OCI-LY3 (cell line): Measurements from ENCODE around the gene MAIP1.

ENCODE experiments used
- EZH2phosphoT487 ChIP-seq: fragments of 200-600 bp; shearing (Covaris generic); IDR thresholded peaks from 2 replicates; pipeline ENCODE4 v1.6.1; 2018; ENCODE audit warnings: antibody characterized with exemption, mixed run types, low read depth
- TF ChIP-seq, protein P1 (sequence below): fragments of 200-600, 300-600 bp; sonication (generic); IDR thresholded peaks from 2 replicates; pipeline ENCODE4 v1.5.1; 2014; ENCODE audit warnings: antibody characterized with exemption, low read length, low read depth

DNA sequence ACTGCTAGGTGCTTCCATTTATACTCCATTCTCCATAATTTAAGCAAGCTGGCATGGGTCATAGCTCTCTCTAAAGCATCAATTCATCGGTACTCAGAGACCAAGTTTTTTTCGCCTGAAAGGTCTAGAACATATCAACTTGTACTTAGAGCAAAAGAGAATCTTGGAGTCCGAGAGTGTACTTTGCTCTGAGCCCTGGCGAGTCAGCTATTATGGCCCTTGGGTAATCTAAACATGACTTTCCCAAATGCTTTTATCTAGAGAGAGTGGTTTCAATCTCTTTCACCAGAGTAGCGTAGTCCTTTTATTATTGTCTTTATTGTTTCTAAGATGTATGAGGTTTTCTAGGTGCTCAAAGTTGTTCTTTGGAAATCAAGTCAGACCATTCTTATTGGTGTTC lies 34.4 kb downstream of the MAIP1 start:
- TF ChIP-seq, protein P1, sequence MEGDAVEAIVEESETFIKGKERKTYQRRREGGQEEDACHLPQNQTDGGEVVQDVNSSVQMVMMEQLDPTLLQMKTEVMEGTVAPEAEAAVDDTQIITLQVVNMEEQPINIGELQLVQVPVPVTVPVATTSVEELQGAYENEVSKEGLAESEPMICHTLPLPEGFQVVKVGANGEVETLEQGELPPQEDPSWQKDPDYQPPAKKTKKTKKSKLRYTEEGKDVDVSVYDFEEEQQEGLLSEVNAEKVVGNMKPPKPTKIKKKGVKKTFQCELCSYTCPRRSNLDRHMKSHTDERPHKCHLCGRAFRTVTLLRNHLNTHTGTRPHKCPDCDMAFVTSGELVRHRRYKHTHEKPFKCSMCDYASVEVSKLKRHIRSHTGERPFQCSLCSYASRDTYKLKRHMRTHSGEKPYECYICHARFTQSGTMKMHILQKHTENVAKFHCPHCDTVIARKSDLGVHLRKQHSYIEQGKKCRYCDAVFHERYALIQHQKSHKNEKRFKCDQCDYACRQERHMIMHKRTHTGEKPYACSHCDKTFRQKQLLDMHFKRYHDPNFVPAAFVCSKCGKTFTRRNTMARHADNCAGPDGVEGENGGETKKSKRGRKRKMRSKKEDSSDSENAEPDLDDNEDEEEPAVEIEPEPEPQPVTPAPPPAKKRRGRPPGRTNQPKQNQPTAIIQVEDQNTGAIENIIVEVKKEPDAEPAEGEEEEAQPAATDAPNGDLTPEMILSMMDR: no peak
- no peak for TF ChIP-seq EZH2phosphoT487
